Smooth muscle cell (in vitro differentiated cells): ENCODE measurements around the gene IQSEC1. TPM values are rescaled to one million over a fixed set of nuclear protein-coding genes. Genes with fewer than 3 reads are reported as not detected.

ENCODE experiments used
- DNase-seq: peaks from one replicate; lab custom pipeline; 2025; ENCODE audit not compliant: unreplicated experiment; lab: John Stamatoyannopoulos, UW
- H2AFZ ChIP-seq: fragments of 200-600 bp; sonication (generic); 2 replicates; pipeline ENCODE4 v1.6.0; 2016; ENCODE audit warnings: antibody characterized with exemption, low read depth, mild to moderate bottlenecking
- H3F3A ChIP-seq: fragments of 200-600 bp; sonication (generic); 2 replicates; pipeline ENCODE4 v1.6.0; 2017; ENCODE audit warnings: antibody characterized with exemption, low read depth
- H3K27ac ChIP-seq: fragments of 200-600 bp; sonication (generic); 2 replicates; pipeline ENCODE4 v1.5.1; 2016; ENCODE audit warnings: low read depth, mild to moderate bottlenecking
- H3K27me3 ChIP-seq: fragments of 200-600 bp; sonication (generic); 2 replicates; pipeline ENCODE4 v1.6.1; 2016; ENCODE audit warnings: low read depth, mild to moderate bottlenecking
- H3K36me3 ChIP-seq: fragments of 200-600 bp; sonication (generic); 2 replicates; pipeline ENCODE4 v1.5.1; 2016; ENCODE audit warnings: low read depth
- H3K4me1 ChIP-seq: fragments of 200-600 bp; sonication (generic); 2 replicates; pipeline ENCODE4 v1.5.1; 2016; ENCODE audit warnings: low read depth
- H3K4me2 ChIP-seq: fragments of 200-600 bp; sonication (generic); 2 replicates; pipeline ENCODE4 v1.6.0; 2016; ENCODE audit warnings: mild to moderate bottlenecking
- H3K4me3 ChIP-seq: fragments of 200-600 bp; sonication (generic); 2 replicates; pipeline ENCODE4 v1.5.1; 2016; ENCODE audit warnings: mild to moderate bottlenecking
- H3K79me2 ChIP-seq: fragments of 200-600 bp; sonication (generic); 2 replicates; pipeline ENCODE4 v1.6.0; 2016; ENCODE audit warnings: low read depth, mild to moderate bottlenecking
- H3K9ac ChIP-seq: fragments of 200-600 bp; sonication (generic); 2 replicates; pipeline ENCODE4 v1.6.0; 2016; ENCODE audit warnings: low read depth
- H3K9me3 ChIP-seq: fragments of 200-600 bp; sonication (generic); replicated peaks from 2 replicates; pipeline ENCODE4 v1.5.1; 2016; ENCODE audit warnings: low read depth
- H4K20me1 ChIP-seq: fragments of 200-600 bp; sonication (generic); 2 replicates; pipeline ENCODE4 v1.6.0; 2016; ENCODE audit warnings: low read depth
- WGBS: methylation state at CpG from one replicate; pipeline ENCODE4 v1.1.7; 2016; ENCODE audit warnings: low lambda C conversion rate; 5-methylcytosine and 5-hydroxymethylcytosine counted together
- polyA plus RNA-seq: library from polyadenylated mRNA; unstranded; fragments of >200 nt; fragmentation: Nextera tagmentation; extraction: Ambion mirVana; gene quantifications from 2 replicates; pipeline ENCODE4 v1.2.1, GENCODE V29; 2016
- total RNA-seq: library from RNA; depleted of rRNA; stranded (reverse); fragments of >200 nt; gene quantifications from 2 replicates; pipeline ENCODE4 v1.2.3, GENCODE V29; 2014
- TF ChIP-seq, protein P1 (sequence below): fragments of 200-600 bp; sonication (generic); IDR thresholded peaks from 2 replicates; pipeline ENCODE4 v1.5.1; 2017; ENCODE audit warnings: borderline replicate concordance, mild to moderate bottlenecking, antibody characterized with exemption; ENCODE audit not compliant: insufficient read depth, poor library complexity, severe bottlenecking

IQSEC1 gene
- total and polyA plus RNA-seq, 2 experiments from 2014 or later = 18.9 to 19.8 TPM

DNA sequence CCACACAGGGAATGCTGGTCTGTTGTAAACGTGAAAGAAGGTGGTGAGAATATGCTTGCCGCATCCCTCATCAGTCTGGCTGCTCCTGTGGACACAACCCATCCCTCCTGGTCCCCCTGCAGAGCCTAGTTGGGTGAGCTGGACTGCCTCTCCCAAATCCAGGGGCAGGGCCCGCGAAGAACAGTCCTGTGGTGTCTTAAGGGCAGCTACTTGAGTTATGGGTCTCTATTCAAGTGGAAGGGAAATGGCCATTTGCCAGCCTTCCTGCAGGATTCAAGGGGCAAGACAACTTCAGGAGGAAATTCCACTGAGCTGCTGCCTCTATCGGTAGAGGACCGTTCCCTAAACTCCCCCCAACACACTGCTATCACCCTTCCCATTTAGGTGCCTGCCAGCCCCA, 98.9 kb downstream of the IQSEC1 start:
- no peaks in the 10 kb centered on the region for H3K79me2 ChIP-seq
- no peak overlapping the region for H3K4me3 ChIP-seq
- H3K4me2 ChIP-seq = no peak overlapping the region
- no peaks in the 10 kb centered on the region for H3K36me3 ChIP-seq
- no peaks in the 10 kb centered on the region for H3F3A ChIP-seq
- H3K9me3 ChIP-seq = no peaks in the 10 kb centered on the region
- H3K9ac ChIP-seq = no peak overlapping the region
- H2AFZ ChIP-seq = no peak overlapping the region
- no peak overlapping the region for H3K27ac ChIP-seq
- TF ChIP-seq, protein P1, sequence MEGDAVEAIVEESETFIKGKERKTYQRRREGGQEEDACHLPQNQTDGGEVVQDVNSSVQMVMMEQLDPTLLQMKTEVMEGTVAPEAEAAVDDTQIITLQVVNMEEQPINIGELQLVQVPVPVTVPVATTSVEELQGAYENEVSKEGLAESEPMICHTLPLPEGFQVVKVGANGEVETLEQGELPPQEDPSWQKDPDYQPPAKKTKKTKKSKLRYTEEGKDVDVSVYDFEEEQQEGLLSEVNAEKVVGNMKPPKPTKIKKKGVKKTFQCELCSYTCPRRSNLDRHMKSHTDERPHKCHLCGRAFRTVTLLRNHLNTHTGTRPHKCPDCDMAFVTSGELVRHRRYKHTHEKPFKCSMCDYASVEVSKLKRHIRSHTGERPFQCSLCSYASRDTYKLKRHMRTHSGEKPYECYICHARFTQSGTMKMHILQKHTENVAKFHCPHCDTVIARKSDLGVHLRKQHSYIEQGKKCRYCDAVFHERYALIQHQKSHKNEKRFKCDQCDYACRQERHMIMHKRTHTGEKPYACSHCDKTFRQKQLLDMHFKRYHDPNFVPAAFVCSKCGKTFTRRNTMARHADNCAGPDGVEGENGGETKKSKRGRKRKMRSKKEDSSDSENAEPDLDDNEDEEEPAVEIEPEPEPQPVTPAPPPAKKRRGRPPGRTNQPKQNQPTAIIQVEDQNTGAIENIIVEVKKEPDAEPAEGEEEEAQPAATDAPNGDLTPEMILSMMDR = no peak
- WGBS = 86% methylated on average over 6 of the region's 6 CpGs
- H4K20me1 ChIP-seq = peaks cover 99% of the 10 kb centered on the region
- H3K4me1 ChIP-seq = peaks cover 5% of the 10 kb centered on the region
- H3K27me3 ChIP-seq = no peaks in the 10 kb centered on the region
- DNase-seq = no peak

DNA sequence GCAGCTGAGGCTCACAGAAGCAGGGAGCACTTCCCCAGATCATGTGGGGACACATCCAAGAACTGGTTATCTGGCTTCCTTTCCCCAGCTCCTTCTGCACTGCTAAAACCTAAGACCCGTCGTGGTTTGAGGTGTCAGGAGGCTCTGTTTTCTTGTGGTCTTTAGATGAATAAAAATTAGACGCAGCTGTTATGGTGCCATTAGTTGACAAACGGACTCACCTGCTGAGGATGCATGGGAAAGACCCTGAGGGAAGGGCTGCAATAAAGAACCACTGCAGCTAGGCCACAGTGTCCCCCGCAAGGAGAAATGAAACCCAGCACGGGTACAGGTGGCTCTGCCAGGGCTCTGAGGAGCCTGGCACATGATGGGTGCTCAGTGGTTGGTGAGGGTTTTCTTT, 99.4 kb downstream of the IQSEC1 start:
- no peaks in the 10 kb centered on the region for H3K36me3 ChIP-seq
- TF ChIP-seq, protein P1 = no peak
- H2AFZ ChIP-seq = no peak overlapping the region
- H3F3A ChIP-seq = no peaks in the 10 kb centered on the region
- no peaks in the 10 kb centered on the region for H3K79me2 ChIP-seq
- H3K4me3 ChIP-seq = no peak overlapping the region
- WGBS = 85% methylated on average over 6 of the region's 6 CpGs
- no peak overlapping the region for H3K4me2 ChIP-seq
- peaks cover 99% of the 10 kb centered on the region for H4K20me1 ChIP-seq
- H3K27ac ChIP-seq = no peak overlapping the region
- no peak overlapping the region for H3K9ac ChIP-seq
- no peaks in the 10 kb centered on the region for H3K27me3 ChIP-seq
- H3K9me3 ChIP-seq = no peaks in the 10 kb centered on the region
- DNase-seq = no peak
- H3K4me1 ChIP-seq = peaks cover 8% of the 10 kb centered on the region

DNA sequence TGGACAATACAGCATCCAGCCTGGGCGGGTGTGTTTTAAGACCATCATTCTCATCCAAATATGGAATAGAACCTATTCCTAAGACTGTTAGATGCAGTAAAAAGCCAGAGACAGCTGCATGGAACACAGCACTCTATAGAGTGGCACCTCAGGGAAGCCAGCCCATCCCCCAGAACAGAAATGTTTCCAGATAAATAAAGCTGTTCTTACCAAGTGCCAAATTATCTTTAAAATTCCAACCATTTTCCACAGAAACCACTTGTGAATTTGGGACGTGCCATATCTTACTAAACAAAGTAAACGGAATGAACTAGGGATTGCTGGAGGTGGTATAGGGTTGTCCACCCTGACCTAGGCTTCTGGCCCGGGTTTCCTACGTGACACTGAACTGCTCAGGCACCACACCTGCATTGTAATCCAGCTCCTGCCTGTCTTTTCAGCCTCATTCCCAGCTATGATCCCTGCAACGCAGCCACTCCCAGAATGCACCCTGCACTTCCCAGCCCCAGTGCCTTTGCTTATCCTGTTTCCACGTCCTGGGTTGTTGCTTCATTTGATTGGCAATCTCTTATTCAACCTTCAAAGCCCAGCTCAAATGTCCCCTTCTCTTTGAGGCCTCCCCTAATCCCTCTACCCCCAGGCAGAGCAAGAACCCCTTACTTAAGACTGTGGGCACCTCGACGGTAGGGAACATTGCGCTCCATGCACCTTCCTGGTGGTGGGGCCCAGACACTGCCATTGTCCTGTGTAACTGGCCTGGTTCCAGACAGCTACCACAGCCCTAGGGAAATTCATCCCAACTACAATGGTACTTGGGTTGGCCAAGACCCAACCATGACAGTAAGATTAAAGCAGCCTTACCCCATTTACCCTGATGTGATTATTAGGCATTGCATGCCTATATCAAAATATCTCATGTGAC, 100.2 kb downstream of the IQSEC1 start:
- 85% methylated on average over 10 of the region's 10 CpGs for WGBS
- H3K79me2 ChIP-seq = no peaks in the 10 kb centered on the region
- peaks cover 99% of the 10 kb centered on the region for H4K20me1 ChIP-seq
- TF ChIP-seq, protein P1 = no peak
- H3K9ac ChIP-seq = no peak overlapping the region
- no peak overlapping the region for H3K4me3 ChIP-seq
- H3K27me3 ChIP-seq = no peaks in the 10 kb centered on the region
- no peaks in the 10 kb centered on the region for H3F3A ChIP-seq
- no peaks in the 10 kb centered on the region for H3K36me3 ChIP-seq
- no peak overlapping the region for H3K27ac ChIP-seq
- peaks cover 9% of the 10 kb centered on the region for H3K4me1 ChIP-seq
- H2AFZ ChIP-seq = no peak overlapping the region
- no peak overlapping the region for H3K4me2 ChIP-seq
- H3K9me3 ChIP-seq = no peaks in the 10 kb centered on the region
- DNase-seq = no peak
